Motor neuron (in vitro differentiated cells): ENCODE measurements around the gene SPATA31A6. TPM values are rescaled to one million over a fixed set of nuclear protein-coding genes. Genes with fewer than 3 reads are reported as not detected.
"Not testable (repeated sequence)": the region's sequence is repeated elsewhere in the genome, so short reads cannot be mapped to it uniquely, and the experiment has no call there.

Experiments
- ATAC-seq, 8 experiments: fragments of 200-7000 bp; cut with Tn5 transposase; replicated peaks in 6 of 8; 2 replicates each; pipeline ENCODE4 v1.8.0; 2021; ENCODE audit warnings: mild to moderate bottlenecking in 8 of 8, moderate library complexity in 8 of 8
- H3K27ac ChIP-seq, 2 donors: fragments of 250-450 bp; sonication (Bioruptor Pico); 2 replicates each; pipeline ENCODE4 v1.9.0; 2021; ENCODE audit warnings: antibody characterized with exemption in 2 of 2, mild to moderate bottlenecking in 2 of 2, moderate library complexity in 1 of 2
- H3K4me1 ChIP-seq, 2 donors: fragments of 250-450 bp; sonication (Bioruptor Pico); replicated peaks in 1 of 2; 2 replicates each; pipeline ENCODE4 v1.6.1; 2021; ENCODE audit warnings: antibody characterized with exemption in 2 of 2, mild to moderate bottlenecking in 2 of 2, moderate library complexity in 1 of 2
- H3K4me3 ChIP-seq, 5 donors: fragments of 250-450 bp; sonication (Bioruptor Pico); 2 replicates each; pipeline ENCODE4 v1.9.0; 2021; ENCODE audit warnings: antibody characterized with exemption in 5 of 5, mild to moderate bottlenecking in 5 of 5, moderate library complexity in 4 of 5
- WGBS, 10 experiments: fragments of 450-650 bp; shearing (Covaris generic); methylation state at CpG; one replicate each; pipeline ENCODE4 v1.0.0; 2022; 5-methylcytosine and 5-hydroxymethylcytosine counted together
- in situ Hi-C, 9 experiments: fragments of 400-800 bp; cut with MboI; loops; one replicate each; pipeline ENCODE4 v1.15.0; 2021; ENCODE audit warnings: low sequenced_read_pairs in 9 of 9, low pct_unique_long_range_greater_than_20kb in 2 of 9; ENCODE audit not compliant: unreplicated experiment in 9 of 9
- total RNA-seq, 8 experiments: library from RNA; unstranded; fragments of 300-600 nt; gene quantifications; 2 replicates each; pipeline versions ENCODE4 v1.2.3 to v1.2.4, GENCODE V29; 2022

Gene SPATA31A6
- total RNA-seq = under 1 TPM in 3 of 8 experiments, not detected in 5; 0.29 to 0.45 (median 0.38) TPM

- H3K27ac ChIP-seq, H3K4me3 ChIP-seq, ATAC-seq, H3K4me1 ChIP-seq, in situ Hi-C loops: not testable (repeated sequence)
- no CpG with 5 or more reads among the region's 5 CpGs for WGBS, 10 experiments
Observed at GRCh38 chr9:42183359-42183758, at the start of gene SPATA31A6. Gene SPATA31A6, plus strand, starts transcription at chr9:42183659. Its CDS starts 29 bp downstream, at chr9:42183688.

DNA sequence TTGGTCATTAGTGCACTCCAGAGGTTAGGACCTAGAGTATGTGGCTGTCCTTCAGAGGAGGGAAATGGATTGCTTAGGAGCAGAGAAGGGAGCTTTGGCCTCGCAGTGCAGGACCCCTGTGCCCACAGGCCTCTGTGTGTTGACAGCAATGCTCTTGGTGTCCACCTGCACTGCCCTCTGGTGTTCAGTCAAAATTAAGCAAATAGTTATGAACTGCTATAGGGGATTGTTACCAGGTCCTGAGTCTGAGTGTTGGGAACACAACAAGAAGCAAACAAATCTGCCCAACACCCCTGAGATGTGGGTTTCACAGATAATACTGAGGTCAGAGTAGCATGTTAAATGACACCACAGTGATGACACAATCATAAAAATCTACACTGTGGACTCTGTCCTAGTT is 23.2 kb upstream of the SPATA31A6 start:
- no CpG with 5 or more reads among the region's 1 CpG for WGBS, 10 experiments
- H3K4me3 ChIP-seq, in situ Hi-C loops, H3K4me1 ChIP-seq, H3K27ac ChIP-seq, ATAC-seq: not testable (repeated sequence)

DNA sequence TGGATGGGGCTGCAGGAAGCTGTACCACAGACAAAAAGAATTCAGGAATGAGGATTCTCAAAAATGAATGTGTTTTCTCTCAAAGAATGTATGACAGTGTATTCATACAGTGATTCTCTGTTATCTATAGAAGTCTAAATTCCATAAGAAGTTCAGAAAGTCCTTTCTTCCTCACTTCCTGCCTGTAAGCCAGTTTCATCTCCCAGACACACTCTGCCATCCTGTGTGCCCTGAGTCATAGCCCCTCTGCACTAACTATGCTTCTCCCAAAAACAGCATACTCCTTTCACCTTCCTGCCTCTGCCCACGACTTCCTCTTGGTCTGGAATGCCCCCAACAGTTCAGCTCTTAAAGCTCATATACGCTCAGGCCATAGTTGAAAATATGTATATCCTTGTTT is 36.4 kb downstream of the SPATA31A6 start:
- ATAC-seq, H3K4me3 ChIP-seq, in situ Hi-C loops, H3K4me1 ChIP-seq, H3K27ac ChIP-seq: not testable (repeated sequence)
- WGBS, 10 experiments = 33 to 83% (median 80%) methylated on average over 1 to 2 of the region's 2 CpGs; no CpG with 5 or more reads in 7 of the 10 experiments

GRCh38 chr9:42223230-42223629 is 39.8 kb downstream of the SPATA31A6 start:
- H3K27ac ChIP-seq, in situ Hi-C loops, H3K4me3 ChIP-seq, ATAC-seq, H3K4me1 ChIP-seq: not testable (repeated sequence)
- 93% methylated on average over 3 of the region's 10 CpGs; no CpG with 5 or more reads in 9 of the 10 experiments for WGBS, 10 experiments

DNA sequence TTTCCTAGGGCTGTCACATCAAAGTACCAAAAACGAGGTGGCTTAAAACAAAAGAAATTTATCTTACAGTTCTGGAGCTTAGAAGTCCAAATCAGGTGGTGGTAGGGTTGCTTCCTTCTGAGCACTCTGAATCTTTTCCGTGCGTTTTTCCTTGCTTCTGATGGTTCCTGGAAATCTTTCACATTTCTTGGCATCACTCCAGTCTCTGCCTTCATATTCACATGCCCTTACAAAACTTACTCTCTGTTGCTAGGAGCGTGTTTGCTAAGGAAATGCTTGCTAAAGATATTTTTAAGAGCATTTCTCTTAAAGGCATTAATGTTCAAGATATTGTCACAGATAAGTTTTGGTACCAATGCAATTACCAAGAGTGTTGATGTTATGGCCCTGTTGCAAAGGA is 49.6 kb downstream of the SPATA31A6 start:
- H3K4me1 ChIP-seq, ATAC-seq, H3K4me3 ChIP-seq, in situ Hi-C loops, H3K27ac ChIP-seq: not testable (repeated sequence)
- WGBS, 10 experiments = 70% methylated on average over 2 of the region's 4 CpGs; no CpG with 5 or more reads in 9 of the 10 experiments

- ATAC-seq, H3K4me1 ChIP-seq, in situ Hi-C loops, H3K4me3 ChIP-seq, H3K27ac ChIP-seq: not testable (repeated sequence)
Observed at GRCh38 chr9:42234610-42235009, 51.2 kb downstream of the SPATA31A6 start.

- H3K4me1 ChIP-seq, H3K4me3 ChIP-seq, ATAC-seq, H3K27ac ChIP-seq, in situ Hi-C loops: not testable (repeated sequence)
- no CpG with 5 or more reads among the region's 1 CpG for WGBS, 10 experiments
Observed at GRCh38 chr9:42235352-42235991, 52.0 kb downstream of the SPATA31A6 start.

GRCh38 chr9:42236097-42236496 is 52.6 kb downstream of the SPATA31A6 start:
- in situ Hi-C loops, H3K4me1 ChIP-seq, H3K27ac ChIP-seq, H3K4me3 ChIP-seq, ATAC-seq: not testable (repeated sequence)

- H3K4me1 ChIP-seq, in situ Hi-C loops, H3K4me3 ChIP-seq, H3K27ac ChIP-seq: not testable (repeated sequence)
- WGBS, 10 experiments = 0 to 86% (median 60%) methylated on average over 1 to 2 of the region's 3 CpGs; no CpG with 5 or more reads in 5 of the 10 experiments
- peak in 3 of 8 experiments; percentile 59 to 82 (median 61) for ATAC-seq
Observed at GRCh38 chr9:42237381-42237780, 53.9 kb downstream of the SPATA31A6 start.

DNA sequence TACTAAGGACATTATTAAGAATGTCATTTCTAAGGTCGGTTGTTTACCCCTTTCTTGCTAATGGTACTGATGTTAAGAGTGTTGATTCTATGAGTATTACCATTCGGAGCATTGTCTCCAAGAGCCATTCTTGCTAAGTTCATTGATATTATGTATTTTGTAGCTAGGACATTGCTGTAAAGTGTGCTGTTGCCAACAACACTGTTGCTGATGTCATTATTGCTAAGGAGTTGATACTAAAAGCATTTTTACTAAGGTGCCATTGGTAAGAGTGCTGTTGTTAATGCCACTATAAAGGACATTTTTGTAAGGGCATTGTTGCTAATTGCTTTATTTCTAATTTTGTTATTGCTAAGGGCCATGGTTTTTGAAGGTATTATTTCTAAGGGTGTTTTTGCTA is 55.4 kb downstream of the SPATA31A6 start:
- WGBS, 10 experiments = 80 to 93% methylated on average over 1 to 2 of the region's 2 CpGs; no CpG with 5 or more reads in 8 of the 10 experiments
- in situ Hi-C loops = not testable (repeated sequence)

More for the DNA sequence above, 55.4 kb downstream of the SPATA31A6 start:
- not testable (repeated sequence) for H3K27ac ChIP-seq, H3K4me3 ChIP-seq, H3K4me1 ChIP-seq
- ATAC-seq = peak in 1 of 8 experiments; percentile 49

Other genes starting within 250 kb of the SPATA31A6 start
- 10 to 100 TPM in 5 of 8 experiments, 1 to 10 TPM in 2, under 1 TPM in 1; 0.61 to 37.5 (median 11.5) TPM for gene CNTNAP3B, start 54.2 kb upstream of the SPATA31A6 start, total RNA-seq